T-helper 22 cell (primary cell): ENCODE measurements around the gene FOXI1.

ENCODE experiments used
- DNase-seq: peaks from one replicate; pipeline ENCODE4 v3.0.0-alpha.2; 2020; ENCODE audit warnings: low read depth

Gene FOXI1

GRCh38 chr5:170150713-170151096, 45.0 kb downstream of the FOXI1 start:
- DNase-seq, result no peak

- no peak for DNase-seq
Measured at GRCh38 chr5:170151097-170151831, 45.6 kb downstream of the FOXI1 start.

- DNase-seq, result no peak
Measured at GRCh38 chr5:170152767-170153166, 47.1 kb downstream of the FOXI1 start.

DNA sequence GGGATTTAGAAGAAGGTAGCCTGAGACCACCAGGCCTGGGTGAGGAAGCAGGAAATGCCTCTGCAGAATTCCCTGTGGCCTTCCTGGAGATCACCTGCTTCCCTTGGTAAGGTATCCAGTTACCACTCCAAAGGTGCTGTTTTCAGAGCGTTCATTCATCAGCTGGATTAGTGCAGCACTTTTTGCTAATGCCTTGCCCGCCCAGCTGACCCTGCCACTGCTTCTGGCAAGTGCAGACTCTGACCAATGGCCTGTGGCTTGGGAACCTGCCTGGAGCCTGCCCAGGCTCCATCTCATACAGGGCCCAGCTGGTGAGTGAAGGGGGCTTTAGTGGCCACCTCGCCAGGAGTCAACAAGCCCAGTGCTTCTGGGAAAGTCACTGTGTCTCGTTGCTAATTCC, 48.6 kb downstream of the FOXI1 start:
- DNase-seq, result no peak

- DNase-seq, result no peak
Measured at GRCh38 chr5:170154744-170155143, 49.0 kb downstream of the FOXI1 start.

DNA sequence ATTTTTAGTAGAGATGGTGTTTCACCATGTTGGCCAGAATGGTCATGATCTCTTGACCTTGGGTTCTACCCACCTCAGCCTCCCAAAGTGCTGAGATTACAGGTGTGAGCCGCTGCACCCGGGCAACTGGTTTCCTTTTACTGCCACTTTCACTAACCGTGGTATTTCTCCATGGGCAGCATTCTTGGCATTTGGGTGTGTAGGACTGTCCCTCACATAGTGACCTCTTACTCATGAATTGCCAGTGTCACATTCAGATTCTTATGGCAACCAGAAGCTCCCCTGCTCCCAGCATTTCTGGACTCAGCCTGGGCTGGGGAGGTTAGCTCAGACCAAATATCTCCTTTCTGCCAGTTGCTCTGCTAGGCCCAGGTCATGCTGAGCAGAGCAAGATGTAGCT, 50.1 kb downstream of the FOXI1 start:
- DNase-seq, result no peak

- no peak for DNase-seq
Measured at GRCh38 chr5:170159101-170159698, 53.5 kb downstream of the FOXI1 start.
